Astrocyte (in vitro differentiated cells and primary cell): ENCODE data around the gene NCK2. TPM values are rescaled to one million over a fixed set of nuclear protein-coding genes. Genes with fewer than 3 reads are reported as not detected.

Experiments
- DNase-seq: peaks from one replicate; pipeline ENCODE4 v3.0.0-alpha.2; 2010; ENCODE audit warnings: low read depth
- FAIRE-seq: peaks from 2 replicates; lab custom pipeline; 2011; peaks lifted over from hg19 to GRCh38; lab: Jason Lieb, UNC
- H2AFZ ChIP-seq: 2 replicates; pipeline ENCODE4 v1.6.0; 2012; ENCODE audit warnings: low read depth, low read length, inconsistent platforms
- H3K27ac ChIP-seq: 2 replicates; pipeline ENCODE4 v1.5.1; 2011; ENCODE audit warnings: low read depth, low read length, inconsistent platforms
- H3K27me3 ChIP-seq: 2 replicates; pipeline ENCODE4 v1.6.0; 2011; ENCODE audit warnings: low read length, inconsistent platforms; ENCODE audit not compliant: insufficient read depth
- H3K36me3 ChIP-seq: 2 replicates; pipeline ENCODE4 v1.5.1; 2011; ENCODE audit warnings: low read length, inconsistent platforms; ENCODE audit not compliant: insufficient read depth
- H3K4me1 ChIP-seq: 2 replicates; pipeline ENCODE4 v1.5.1; 2011; ENCODE audit warnings: low read length, inconsistent platforms; ENCODE audit not compliant: insufficient read depth
- H3K4me2 ChIP-seq: 2 replicates; pipeline ENCODE4 v1.6.0; 2012; ENCODE audit warnings: low read length, inconsistent platforms
- H3K4me3 ChIP-seq: 2 replicates; pipeline ENCODE4 v1.5.1; 2011; ENCODE audit warnings: low read depth, mild to moderate bottlenecking, low read length, inconsistent platforms; ENCODE audit not compliant: insufficient read depth
- H3K79me2 ChIP-seq: 2 replicates; pipeline ENCODE4 v1.6.0; 2012; ENCODE audit warnings: mild to moderate bottlenecking, low read length, inconsistent platforms; ENCODE audit not compliant: insufficient read depth
- H3K9ac ChIP-seq: 2 replicates; pipeline ENCODE4 v1.6.0; 2012; ENCODE audit warnings: mild to moderate bottlenecking, low read length, inconsistent platforms
- H3K9me3 ChIP-seq: 2 replicates; pipeline ENCODE4 v1.5.1; 2012; ENCODE audit warnings: low read depth, mild to moderate bottlenecking, low read length, inconsistent platforms; ENCODE audit not compliant: insufficient read depth
- H4K20me1 ChIP-seq: 2 replicates; pipeline ENCODE4 v1.6.0; 2012; ENCODE audit warnings: low read length, inconsistent platforms; ENCODE audit not compliant: insufficient read depth
- H3K27ac Mint-ChIP-seq: one replicate; pipeline ENCODE4 v1.8.0; 2021; ENCODE audit warnings: mild to moderate bottlenecking, mixed read lengths; ENCODE audit not compliant: unreplicated experiment
- H3K27me3 Mint-ChIP-seq: one replicate; pipeline ENCODE4 v1.8.0; 2021; ENCODE audit warnings: low read depth, mixed read lengths; ENCODE audit not compliant: unreplicated experiment
- H3K36me3 Mint-ChIP-seq: one replicate; pipeline ENCODE4 v1.8.0; 2021; ENCODE audit warnings: low read depth, mixed read lengths; ENCODE audit not compliant: unreplicated experiment
- H3K4me1 Mint-ChIP-seq: one replicate; pipeline ENCODE4 v1.8.0; 2021; ENCODE audit warnings: low read depth, mixed read lengths; ENCODE audit not compliant: unreplicated experiment
- H3K4me3 Mint-ChIP-seq: one replicate; pipeline ENCODE4 v1.8.0; 2021; ENCODE audit warnings: mild to moderate bottlenecking, moderate library complexity, mixed read lengths; ENCODE audit not compliant: unreplicated experiment
- H3K9me3 Mint-ChIP-seq: one replicate; pipeline ENCODE4 v1.8.0; 2021; ENCODE audit warnings: mild to moderate bottlenecking, mixed read lengths; ENCODE audit not compliant: unreplicated experiment
- EZH2 ChIP-seq: IDR thresholded peaks from 2 replicates; pipeline ENCODE4 v1.6.1; 2012; ENCODE audit warnings: mild to moderate bottlenecking, low read length, inconsistent platforms; ENCODE audit not compliant: insufficient read depth
- total RNA-seq: library from RNA; stranded (reverse); gene quantifications from 2 replicates; pipeline ENCODE4 v1.2.1, GENCODE V29; 2021
- TF ChIP-seq, protein P1 (sequence below): IDR thresholded peaks from 2 replicates; pipeline ENCODE4 v1.5.1; 2011; ENCODE audit warnings: low read depth, mild to moderate bottlenecking, inconsistent platforms, low read length, moderate library complexity; ENCODE audit not compliant: insufficient read depth

The NCK2 gene
- total RNA-seq, 1 donor from 2014 or later, result 61.6 TPM

DNA sequence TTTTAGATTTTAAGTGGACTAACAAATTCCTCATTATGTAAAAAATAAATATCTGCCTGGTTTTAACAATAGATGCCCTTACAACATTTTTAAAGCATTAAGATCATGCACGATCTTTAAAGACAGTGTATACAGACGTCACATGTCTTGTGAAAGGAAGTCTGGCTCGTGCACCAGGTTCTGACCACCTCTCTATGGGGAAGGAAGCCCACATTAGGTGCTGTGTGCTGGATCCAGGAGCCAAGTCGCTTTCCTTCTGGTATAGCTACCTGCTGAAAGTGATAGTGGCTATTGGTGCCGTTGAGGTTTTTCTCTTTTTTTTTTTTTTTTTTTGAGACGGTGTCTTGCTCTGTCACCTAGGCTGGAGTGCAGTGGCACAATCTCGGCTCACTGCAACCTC is 116.5 kb downstream of the NCK2 start:
- Histone ChIP-seq H3K79me2 (peaks cover 29% of the 10 kb centered on the region), H4K20me1 (peaks cover 75% of the 10 kb centered on the region), H3K9me3 (no peaks in the 10 kb centered on the region), H3K4me2 (no peak overlapping the region), H3K27me3 (no peaks in the 10 kb centered on the region), H2AFZ (no peak overlapping the region), H3K4me1 (peaks cover 12% of the 10 kb centered on the region), H3K27ac (no peak overlapping the region), H3K36me3 (peaks cover 2% of the 10 kb centered on the region), H3K4me3 (no peak overlapping the region), H3K9ac (no peak overlapping the region)
- Mint-ChIP-seq H3K4me3 (no peak overlapping the region), H3K4me1 (peaks cover 18% of the 10 kb centered on the region), H3K27ac (no peak overlapping the region), H3K27me3 (no peaks in the 10 kb centered on the region), H3K36me3 (peaks cover 5% of the 10 kb centered on the region), H3K9me3 (no peaks in the 10 kb centered on the region)
- DNase-seq (no peak), FAIRE-seq (no peak)
- TF ChIP-seq EZH2, result no peak
- TF ChIP-seq, protein P1, sequence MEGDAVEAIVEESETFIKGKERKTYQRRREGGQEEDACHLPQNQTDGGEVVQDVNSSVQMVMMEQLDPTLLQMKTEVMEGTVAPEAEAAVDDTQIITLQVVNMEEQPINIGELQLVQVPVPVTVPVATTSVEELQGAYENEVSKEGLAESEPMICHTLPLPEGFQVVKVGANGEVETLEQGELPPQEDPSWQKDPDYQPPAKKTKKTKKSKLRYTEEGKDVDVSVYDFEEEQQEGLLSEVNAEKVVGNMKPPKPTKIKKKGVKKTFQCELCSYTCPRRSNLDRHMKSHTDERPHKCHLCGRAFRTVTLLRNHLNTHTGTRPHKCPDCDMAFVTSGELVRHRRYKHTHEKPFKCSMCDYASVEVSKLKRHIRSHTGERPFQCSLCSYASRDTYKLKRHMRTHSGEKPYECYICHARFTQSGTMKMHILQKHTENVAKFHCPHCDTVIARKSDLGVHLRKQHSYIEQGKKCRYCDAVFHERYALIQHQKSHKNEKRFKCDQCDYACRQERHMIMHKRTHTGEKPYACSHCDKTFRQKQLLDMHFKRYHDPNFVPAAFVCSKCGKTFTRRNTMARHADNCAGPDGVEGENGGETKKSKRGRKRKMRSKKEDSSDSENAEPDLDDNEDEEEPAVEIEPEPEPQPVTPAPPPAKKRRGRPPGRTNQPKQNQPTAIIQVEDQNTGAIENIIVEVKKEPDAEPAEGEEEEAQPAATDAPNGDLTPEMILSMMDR, result no peak

DNA sequence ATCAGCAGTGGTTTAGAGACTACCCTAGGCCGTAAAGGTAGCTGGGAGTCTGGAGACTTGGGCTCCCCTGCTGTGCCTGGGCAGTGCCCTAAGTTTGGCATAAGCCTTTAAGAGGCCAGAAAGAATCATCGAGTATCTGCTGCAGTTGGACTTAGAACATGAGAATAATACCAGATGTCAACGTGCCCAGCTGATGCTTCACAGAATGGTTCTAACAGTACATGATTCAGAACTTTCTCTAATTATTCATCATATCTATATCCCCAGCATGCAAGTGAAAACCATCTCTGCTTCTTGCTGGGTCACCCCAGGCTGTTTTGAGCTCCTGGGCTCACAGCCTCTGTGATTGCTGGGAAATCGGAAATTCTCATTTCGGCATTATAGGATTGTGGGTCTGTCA is 118.1 kb downstream of the NCK2 start:
- DNase-seq (no peak), FAIRE-seq (no peak)
- no peaks in the 10 kb centered on the region for H3K27me3 Mint-ChIP-seq
- peaks cover 26% of the 10 kb centered on the region for H3K4me1 Mint-ChIP-seq
- no peaks in the 10 kb centered on the region for H3K9me3 Mint-ChIP-seq
- no peak overlapping the region for H3K4me2 ChIP-seq
- no peak overlapping the region for H3K4me3 ChIP-seq
- peaks cover 24% of the 10 kb centered on the region for H3K4me1 ChIP-seq
- no peaks in the 10 kb centered on the region for H3K9me3 ChIP-seq
- no peak overlapping the region for H3K9ac ChIP-seq
- peaks cover 2% of the 10 kb centered on the region for H3K36me3 ChIP-seq
- H3K79me2 ChIP-seq, result peaks cover 28% of the 10 kb centered on the region
- H3K4me3 Mint-ChIP-seq, result no peak overlapping the region
- H3K36me3 Mint-ChIP-seq, result peaks cover 2% of the 10 kb centered on the region
- TF ChIP-seq EZH2, result no peak
- TF ChIP-seq, protein P1, result no peak
- H3K27me3 ChIP-seq, result no peaks in the 10 kb centered on the region
- no peak overlapping the region for H2AFZ ChIP-seq
- peaks cover 76% of the 10 kb centered on the region for H4K20me1 ChIP-seq
- no peak overlapping the region for H3K27ac Mint-ChIP-seq
- H3K27ac ChIP-seq, result no peak overlapping the region

DNA sequence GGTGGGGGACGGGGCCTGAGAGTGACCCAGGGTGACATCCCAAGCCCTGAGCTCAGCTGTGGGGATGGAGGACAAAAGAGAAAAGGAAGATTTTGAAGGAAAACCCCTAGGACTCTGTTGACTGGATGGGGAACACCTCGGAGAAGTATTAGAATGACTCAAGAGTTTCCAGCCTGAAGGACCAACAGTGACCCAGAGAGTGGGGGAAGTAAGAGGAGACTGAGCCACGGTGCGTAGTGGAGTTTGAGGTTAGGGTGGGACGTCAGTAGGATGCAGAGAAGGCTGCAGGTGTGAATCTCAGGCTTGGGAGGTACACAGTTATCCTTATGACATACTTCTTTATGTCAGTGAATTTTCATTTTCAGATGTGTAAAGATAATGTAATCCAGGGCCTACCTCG is 119.5 kb downstream of the NCK2 start:
- Mint-ChIP-seq H3K4me1 (peaks cover 32% of the 10 kb centered on the region), H3K9me3 (no peaks in the 10 kb centered on the region), H3K27ac (no peak overlapping the region), H3K36me3 (peaks cover 2% of the 10 kb centered on the region), H3K4me3 (no peak overlapping the region), H3K27me3 (no peaks in the 10 kb centered on the region)
- no peaks in the 10 kb centered on the region for H3K27me3 ChIP-seq
- DNase-seq (no peak), FAIRE-seq (no peak)
- H3K79me2 ChIP-seq, result peaks cover 36% of the 10 kb centered on the region
- H3K36me3 ChIP-seq, result no peaks in the 10 kb centered on the region
- H3K9me3 ChIP-seq, result no peaks in the 10 kb centered on the region
- no peak for TF ChIP-seq EZH2
- TF ChIP-seq, protein P1, result no peak
- no peak overlapping the region for H3K4me3 ChIP-seq
- H3K4me1 ChIP-seq, result peaks cover 27% of the 10 kb centered on the region
- H2AFZ ChIP-seq, result no peak overlapping the region
- peaks cover 78% of the 10 kb centered on the region for H4K20me1 ChIP-seq
- H3K4me2 ChIP-seq, result no peak overlapping the region
- H3K9ac ChIP-seq, result no peak overlapping the region
- H3K27ac ChIP-seq, result no peak overlapping the region
